ENCODE measurements around the gene SPTBN5. TPM values are rescaled to one million over a fixed set of nuclear protein-coding genes. Genes with fewer than 3 reads are reported as not detected.

Gene SPTBN5
- total RNA-seq, 1 experiment from 2014 or later: 0.84 TPM

DNA sequence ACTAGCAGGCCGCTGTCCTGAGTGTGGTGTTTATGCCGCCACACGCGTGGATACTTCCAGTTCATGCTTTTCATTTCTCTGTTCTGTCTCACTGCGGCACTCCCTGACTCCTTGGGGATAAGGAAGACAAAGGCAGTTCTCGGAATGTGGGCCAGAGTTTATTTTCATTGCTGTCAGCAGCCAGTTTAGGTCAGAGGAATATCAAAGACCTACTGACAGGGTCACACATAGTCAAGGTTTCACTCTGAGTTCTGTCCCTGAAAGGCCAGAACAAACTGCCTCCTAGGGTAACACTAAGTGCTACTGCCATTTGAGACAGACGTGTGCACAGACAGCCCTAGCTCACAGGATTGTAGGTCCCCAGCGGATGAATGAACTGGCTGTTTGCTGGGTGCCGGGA lies 27.3 kb upstream of the SPTBN5 start:
- no TSS peak for BruUV-seq (replicated peaks)
- DNase-seq (no peak), ATAC-seq (no peak)
- H3K9ac ChIP-seq (ENCODE audit: low read length): no peak overlapping the region
- TF ChIP-seq CTCF (conservative IDR thresholded peaks at IDR 0.05; ENCODE audit: low read depth, low read length) (no peak), EZH2 (IDR thresholded peaks at IDR 0.05; ENCODE audit: low read length, unreplicated experiment) (no peak), EZH2phosphoT487 (IDR thresholded peaks at IDR 0.05; ENCODE audit: borderline replicate concordance, low read length) (no peak)
- ChIA-PET POLR2A (ENCODE audit: unreplicated experiment) (no interaction called here), CTCF (no interaction called here)
- H3K27me3 ChIP-seq (ENCODE audit: low read length): no peaks in the 10 kb centered on the region
- no peak overlapping the region for H2AFZ ChIP-seq (ENCODE audit: low read length)
- H3K4me2 ChIP-seq (ENCODE audit: low read length): no peak overlapping the region
- no peaks in the 10 kb centered on the region for H3K9me2 ChIP-seq (replicated peaks; ENCODE audit: low read length)
- H3K9me3 ChIP-seq (ENCODE audit: low read length): no peaks in the 10 kb centered on the region
- H3F3A ChIP-seq (ENCODE audit: low read length, unreplicated experiment): no peaks in the 10 kb centered on the region
- no peak overlapping the region for H3K27ac ChIP-seq (ENCODE audit: low read length)
- no peaks in the 10 kb centered on the region for H4K20me1 ChIP-seq (ENCODE audit: low read length)
- H3K36me3 ChIP-seq (ENCODE audit: low read depth, low read length): peaks cover 40% of the 10 kb centered on the region
- peaks cover 21% of the 10 kb centered on the region for H3K79me2 ChIP-seq (ENCODE audit: low read length)
- H3K4me1 ChIP-seq (ENCODE audit: insufficient read depth, low read length): peaks cover 17% of the 10 kb centered on the region
- intact Hi-C loops (cut with micrococcal nuclease): no loop called here
- H3K4me3 ChIP-seq (ENCODE audit: low read length): no peak overlapping the region

- POLR2A ChIA-PET (ENCODE audit: unreplicated experiment): no interaction called here
- H3K4me1 ChIP-seq (ENCODE audit: insufficient read depth, low read length): peaks cover 14% of the 10 kb centered on the region
- no peak overlapping the region for H3K4me2 ChIP-seq (ENCODE audit: low read length)
- no peaks in the 10 kb centered on the region for H3K9me3 ChIP-seq (ENCODE audit: low read length)
- no peak for TF ChIP-seq CTCF (conservative IDR thresholded peaks at IDR 0.05; ENCODE audit: low read depth, low read length)
- no peak for TF ChIP-seq EZH2 (IDR thresholded peaks at IDR 0.05; ENCODE audit: low read length, unreplicated experiment)
- TF ChIP-seq EZH2phosphoT487 (IDR thresholded peaks at IDR 0.05; ENCODE audit: borderline replicate concordance, low read length): no peak
- peaks cover 44% of the 10 kb centered on the region for H3K36me3 ChIP-seq (ENCODE audit: low read depth, low read length)
- no peaks in the 10 kb centered on the region for H4K20me1 ChIP-seq (ENCODE audit: low read length)
- H3K27ac ChIP-seq (ENCODE audit: low read length): no peak overlapping the region
- CTCF ChIA-PET: no interaction called here
- H3K79me2 ChIP-seq (ENCODE audit: low read length): peaks cover 21% of the 10 kb centered on the region
- BruUV-seq (replicated peaks): no TSS peak
- no peak overlapping the region for H3K9ac ChIP-seq (ENCODE audit: low read length)
- no peaks in the 10 kb centered on the region for H3K27me3 ChIP-seq (ENCODE audit: low read length)
- ATAC-seq: no peak
- no peak overlapping the region for H2AFZ ChIP-seq (ENCODE audit: low read length)
- H3F3A ChIP-seq (ENCODE audit: low read length, unreplicated experiment): no peaks in the 10 kb centered on the region
- no peaks in the 10 kb centered on the region for H3K9me2 ChIP-seq (replicated peaks; ENCODE audit: low read length)
- no peak overlapping the region for H3K4me3 ChIP-seq (ENCODE audit: low read length)
- DNase-seq: no peak
- intact Hi-C loops (cut with micrococcal nuclease): no loop called here
Observed at GRCh38 chr15:41919954-41920538, 26.2 kb upstream of the SPTBN5 start.

GRCh38 chr15:41919201-41919820 lies 25.5 kb upstream of the SPTBN5 start:
- no peak overlapping the region for H3K9ac ChIP-seq (ENCODE audit: low read length)
- H3K4me1 ChIP-seq (ENCODE audit: insufficient read depth, low read length): peaks cover 14% of the 10 kb centered on the region
- H2AFZ ChIP-seq (ENCODE audit: low read length): no peak overlapping the region
- no peaks in the 10 kb centered on the region for H3K9me2 ChIP-seq (replicated peaks; ENCODE audit: low read length)
- ATAC-seq (no peak), DNase-seq (no peak)
- H4K20me1 ChIP-seq (ENCODE audit: low read length): no peaks in the 10 kb centered on the region
- BruUV-seq (replicated peaks): no TSS peak
- H3F3A ChIP-seq (ENCODE audit: low read length, unreplicated experiment): no peaks in the 10 kb centered on the region
- intact Hi-C loops (cut with micrococcal nuclease): no loop called here
- POLR2A ChIA-PET (ENCODE audit: unreplicated experiment): interaction anchor here (0.5 kb wide), 1 partner anchor 14 kb away, joined by 4 read pairs; no protein-coding TSS in a partner anchor
- CTCF ChIA-PET: no interaction called here
- no peaks in the 10 kb centered on the region for H3K27me3 ChIP-seq (ENCODE audit: low read length)
- H3K9me3 ChIP-seq (ENCODE audit: low read length): no peaks in the 10 kb centered on the region
- H3K4me2 ChIP-seq (ENCODE audit: low read length): no peak overlapping the region
- H3K36me3 ChIP-seq (ENCODE audit: low read depth, low read length): peaks cover 39% of the 10 kb centered on the region
- peaks cover 18% of the 10 kb centered on the region for H3K79me2 ChIP-seq (ENCODE audit: low read length)
- no peak overlapping the region for H3K4me3 ChIP-seq (ENCODE audit: low read length)
- no peak for TF ChIP-seq CTCF (conservative IDR thresholded peaks at IDR 0.05; ENCODE audit: low read depth, low read length)
- no peak for TF ChIP-seq EZH2phosphoT487 (IDR thresholded peaks at IDR 0.05; ENCODE audit: borderline replicate concordance, low read length)
- no peak for TF ChIP-seq EZH2 (IDR thresholded peaks at IDR 0.05; ENCODE audit: low read length, unreplicated experiment)
- H3K27ac ChIP-seq (ENCODE audit: low read length): no peak overlapping the region

Measured in PC-3 (cell line).